Dendritic cell treated with granulocyte-macrophage colony-stimulating factor and Interleukin-4, amounts not matched to agents 40 ng/mL and 50 ng/mL, for 4 days (primary cell): ENCODE results near the gene TBC1D19.
"Not testable (repeated sequence)": the region's sequence is repeated elsewhere in the genome, so short reads cannot be mapped to it uniquely, and the experiment has no call there.

Source experiments
- H3K27ac Mint-ChIP-seq: one replicate; pipeline ENCODE4 v1.8.0; 2022; ENCODE audit warnings: mild to moderate bottlenecking, mixed read lengths
- H3K27me3 Mint-ChIP-seq: one replicate; pipeline ENCODE4 v1.8.0; 2022; ENCODE audit warnings: mild to moderate bottlenecking, mixed read lengths
- H3K36me3 Mint-ChIP-seq: one replicate; pipeline ENCODE4 v1.8.0; 2022; ENCODE audit warnings: low read depth, mixed read lengths
- H3K4me1 Mint-ChIP-seq: one replicate; pipeline ENCODE4 v1.8.0; 2022; ENCODE audit warnings: low read depth, mixed read lengths
- H3K4me3 Mint-ChIP-seq: one replicate; pipeline ENCODE4 v1.8.0; 2022; ENCODE audit warnings: mild to moderate bottlenecking, moderate library complexity, mixed read lengths
- H3K9me3 Mint-ChIP-seq: one replicate; pipeline ENCODE4 v1.8.0; 2022; ENCODE audit warnings: mixed read lengths
- intact Hi-C: fragments of 100-400 bp; cut with micrococcal nuclease; formaldehyde crosslinking; loops from one replicate; pipeline ENCODE4 v1.15.0; 2022

Gene TBC1D19

DNA sequence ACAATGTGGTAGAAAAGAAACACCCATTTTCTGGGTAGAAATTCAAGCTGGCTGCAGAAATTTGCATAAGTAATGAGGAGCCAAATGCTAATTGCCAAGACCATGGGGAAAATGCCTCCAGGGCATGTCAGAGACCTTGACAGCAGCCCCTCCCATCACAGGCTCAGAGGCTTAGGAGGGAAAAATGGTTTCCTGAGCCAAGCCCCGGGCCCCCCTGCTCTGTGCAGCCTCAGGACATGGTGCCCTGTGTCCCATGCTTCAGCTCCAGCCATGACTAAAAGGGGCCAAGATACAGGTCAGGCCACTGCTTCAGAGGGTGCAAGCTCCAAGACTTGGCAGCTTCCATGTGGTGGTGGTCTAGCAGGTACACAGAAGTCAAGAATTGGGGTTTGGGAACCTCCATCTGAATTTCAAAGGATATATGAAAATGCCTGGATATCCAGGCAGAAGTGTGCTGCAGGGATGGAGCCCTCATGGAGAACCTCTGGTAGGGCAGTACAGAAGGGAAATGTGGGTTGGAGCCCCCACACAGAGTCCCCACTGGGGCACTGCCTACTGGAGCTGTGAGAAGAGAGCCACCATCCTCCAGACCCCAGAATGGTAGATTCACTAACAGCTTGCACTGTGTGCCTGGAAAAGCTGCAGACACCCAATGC lies 95.3 kb downstream of the TBC1D19 start:
- H3K27me3 Mint-ChIP-seq, H3K4me1 Mint-ChIP-seq, intact Hi-C loops, H3K4me3 Mint-ChIP-seq, H3K27ac Mint-ChIP-seq: not testable (repeated sequence)
- peaks cover 43% of the 10 kb centered on the region for H3K9me3 Mint-ChIP-seq
- peaks cover 18% of the 10 kb centered on the region for H3K36me3 Mint-ChIP-seq

DNA sequence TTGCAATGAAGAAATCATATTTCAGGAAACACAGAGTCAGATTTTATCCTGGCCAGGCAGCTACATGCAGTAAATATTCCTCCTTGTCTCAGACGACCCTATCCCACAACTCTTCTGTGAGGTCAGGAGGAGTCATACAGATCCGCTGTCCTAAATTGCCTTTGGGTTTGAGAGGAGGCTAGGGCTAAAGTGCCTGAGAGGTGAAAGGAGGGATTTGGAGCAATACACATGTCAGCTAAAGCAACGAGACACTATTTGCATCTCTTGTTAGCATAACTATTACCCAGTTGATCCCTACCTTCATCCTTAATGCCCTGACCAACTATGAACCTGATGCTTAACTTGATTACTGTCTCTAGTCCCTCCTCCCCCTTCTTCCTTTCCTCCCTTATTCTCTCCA lies 98.6 kb downstream of the TBC1D19 start:
- peaks cover 16% of the 10 kb centered on the region for H3K36me3 Mint-ChIP-seq
- H3K9me3 Mint-ChIP-seq, result peaks cover 33% of the 10 kb centered on the region
- no peaks in the 10 kb centered on the region for H3K4me1 Mint-ChIP-seq
- H3K27me3 Mint-ChIP-seq, result no peaks in the 10 kb centered on the region
- intact Hi-C loops, result no loop called here
- H3K4me3 Mint-ChIP-seq, result no peak overlapping the region
- no peak overlapping the region for H3K27ac Mint-ChIP-seq

DNA sequence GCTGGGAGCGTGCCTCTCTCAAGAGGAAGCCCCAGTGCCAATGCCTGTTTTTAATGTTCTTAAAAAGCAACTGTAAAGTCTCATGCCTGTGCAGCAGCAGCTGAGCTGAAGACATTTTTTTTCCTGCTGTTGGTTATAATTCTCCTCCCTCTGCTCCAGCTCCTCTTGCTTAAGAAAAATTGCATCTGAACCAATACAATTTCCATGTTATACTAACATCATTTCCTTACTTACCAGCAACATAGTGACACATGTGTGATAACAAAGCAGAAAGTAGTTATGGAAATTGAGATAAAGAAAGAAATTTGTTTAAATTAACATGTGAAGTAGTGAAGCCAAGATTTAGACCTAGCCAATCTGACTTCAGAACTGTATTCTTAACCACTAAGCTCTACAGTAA lies 101.4 kb downstream of the TBC1D19 start:
- intact Hi-C loops, result no loop called here
- Mint-ChIP-seq H3K27ac (no peak overlapping the region), H3K9me3 (peaks cover 5% of the 10 kb centered on the region), H3K4me3 (no peak overlapping the region), H3K27me3 (no peaks in the 10 kb centered on the region), H3K4me1 (no peaks in the 10 kb centered on the region), H3K36me3 (no peaks in the 10 kb centered on the region)

DNA sequence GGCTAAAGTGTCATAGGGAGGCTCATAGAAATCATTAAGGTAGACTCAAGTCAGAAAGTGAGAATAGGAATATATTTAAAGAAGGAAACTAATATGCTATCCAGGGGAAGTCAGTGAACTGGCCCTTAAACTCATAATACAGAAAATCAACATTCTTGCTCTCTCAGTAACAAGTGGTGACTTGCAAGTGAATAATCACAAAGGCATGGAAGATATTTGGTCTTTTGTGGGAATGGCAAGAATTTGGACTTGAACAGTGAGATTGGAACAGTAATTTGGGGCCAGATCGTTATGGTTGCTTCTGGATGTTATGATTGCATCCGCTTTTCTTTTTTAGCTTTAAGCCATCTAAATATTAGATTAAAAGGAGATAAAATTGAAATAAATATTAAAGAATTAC lies 103.8 kb downstream of the TBC1D19 start:
- intact Hi-C loops, result no loop called here
- Mint-ChIP-seq H3K27me3 (no peaks in the 10 kb centered on the region), H3K9me3 (no peaks in the 10 kb centered on the region), H3K4me3 (no peak overlapping the region), H3K36me3 (no peaks in the 10 kb centered on the region), H3K27ac (no peak overlapping the region), H3K4me1 (no peaks in the 10 kb centered on the region)

DNA sequence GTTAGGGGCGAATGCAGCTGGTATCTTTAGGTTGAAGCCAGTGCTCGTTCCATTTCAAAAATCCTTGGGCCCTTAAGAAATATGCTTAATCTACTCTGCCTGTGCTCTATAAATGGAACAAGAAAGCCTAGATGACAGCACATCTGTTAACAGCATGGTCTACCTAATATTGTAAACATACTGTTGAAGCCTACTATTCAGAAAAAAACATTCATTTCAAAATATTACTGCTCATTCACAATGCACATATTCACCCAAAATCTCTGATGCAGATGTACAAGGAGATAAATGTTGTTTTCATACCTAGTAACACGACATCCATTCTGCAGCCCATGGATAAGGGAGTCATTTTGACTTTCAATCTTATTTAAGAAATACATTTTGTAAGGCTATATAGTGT lies 106.6 kb downstream of the TBC1D19 start:
- H3K9me3 Mint-ChIP-seq, result peaks cover 9% of the 10 kb centered on the region
- H3K36me3 Mint-ChIP-seq, result no peaks in the 10 kb centered on the region
- H3K27ac Mint-ChIP-seq, result no peak overlapping the region
- no peaks in the 10 kb centered on the region for H3K4me1 Mint-ChIP-seq
- H3K27me3 Mint-ChIP-seq, result no peaks in the 10 kb centered on the region
- intact Hi-C loops, result no loop called here
- H3K4me3 Mint-ChIP-seq, result no peak overlapping the region

DNA sequence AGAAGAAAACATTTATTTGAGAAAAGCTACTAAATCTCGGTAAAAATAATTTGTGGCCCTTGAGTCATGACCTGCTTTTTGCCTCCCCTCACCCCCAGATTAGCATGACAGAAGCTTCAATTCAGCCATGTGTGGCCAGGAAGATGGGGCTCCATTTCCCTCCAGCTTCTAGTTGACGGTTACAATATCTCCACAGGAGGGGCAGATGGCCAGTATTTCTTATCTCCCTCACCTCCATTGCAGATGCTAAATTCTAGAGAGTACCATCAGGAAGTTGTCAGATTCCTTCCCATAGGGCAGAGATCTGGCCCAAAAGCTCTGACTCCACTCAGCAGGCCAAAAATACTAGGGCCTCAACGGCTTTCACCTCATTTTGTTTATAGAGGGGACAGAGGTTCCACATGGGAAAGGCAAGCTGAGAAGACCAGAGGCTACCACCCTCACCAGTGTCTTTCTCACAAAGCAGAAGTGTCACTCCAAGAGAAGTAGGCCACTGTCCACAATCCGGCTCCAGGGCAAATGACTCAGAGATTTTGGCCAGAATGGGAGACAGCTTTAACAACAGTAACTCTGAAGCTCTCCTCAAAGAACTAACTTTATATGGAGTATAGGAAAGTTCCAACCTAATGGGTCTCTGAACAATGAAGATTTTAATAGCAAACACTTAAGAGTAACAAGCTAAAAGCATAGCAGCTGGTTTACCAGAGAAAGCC lies 108.3 kb downstream of the TBC1D19 start:
- H3K27ac Mint-ChIP-seq, result no peak overlapping the region
- no peaks in the 10 kb centered on the region for H3K27me3 Mint-ChIP-seq

DNA sequence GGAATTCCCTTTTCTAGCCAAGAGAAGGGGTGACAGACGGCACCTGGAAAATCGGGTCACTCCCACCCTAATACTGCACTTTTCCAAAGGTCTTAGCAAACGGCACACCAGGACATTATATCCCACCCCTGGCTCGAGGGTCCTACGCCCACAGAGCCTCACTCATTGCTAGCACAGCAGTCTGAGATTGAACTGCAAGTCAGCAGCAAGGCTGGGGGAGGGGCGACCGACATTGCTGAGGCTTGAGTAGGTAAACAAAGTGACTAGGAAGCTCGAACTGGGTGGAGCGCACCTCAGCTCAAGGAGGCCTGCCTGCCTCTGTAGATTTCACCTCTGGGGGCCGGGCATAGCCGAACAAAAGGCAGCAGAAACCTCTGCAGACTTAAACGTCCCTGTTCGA lies 110.2 kb downstream of the TBC1D19 start:
- H3K4me3 Mint-ChIP-seq, intact Hi-C loops, H3K4me1 Mint-ChIP-seq, H3K36me3 Mint-ChIP-seq, H3K27ac Mint-ChIP-seq, H3K27me3 Mint-ChIP-seq: not testable (repeated sequence)
- H3K9me3 Mint-ChIP-seq, result peaks cover 21% of the 10 kb centered on the region

More for the DNA sequence above, 108.3 kb downstream of the TBC1D19 start:
- Mint-ChIP-seq H3K4me1 (no peaks in the 10 kb centered on the region), H3K9me3 (peaks cover 12% of the 10 kb centered on the region), H3K4me3 (no peak overlapping the region), H3K36me3 (no peaks in the 10 kb centered on the region)
- intact Hi-C loops, result no loop called here

DNA sequence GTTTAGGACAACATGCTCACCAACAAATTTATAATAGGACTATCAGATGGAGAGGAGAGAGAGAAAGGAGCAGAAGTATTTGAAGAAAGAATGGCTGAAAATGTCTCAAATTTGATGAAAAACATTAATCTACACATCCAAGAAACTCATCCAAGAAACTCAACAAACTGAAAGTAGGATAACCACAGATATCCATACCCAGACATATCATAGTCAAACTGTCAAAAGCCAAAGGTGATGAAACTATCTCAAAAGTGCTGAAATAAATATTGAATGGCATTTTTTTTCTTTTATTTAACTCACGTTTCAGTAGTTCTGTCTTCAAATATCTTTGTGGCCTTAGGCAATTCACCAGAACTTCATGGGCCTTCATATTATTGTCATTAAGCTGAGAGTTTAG lies 116.2 kb downstream of the TBC1D19 start:
- no peaks in the 10 kb centered on the region for H3K36me3 Mint-ChIP-seq
- no peaks in the 10 kb centered on the region for H3K27me3 Mint-ChIP-seq
- H3K9me3 Mint-ChIP-seq, result peaks cover 16% of the 10 kb centered on the region
- no peak overlapping the region for H3K27ac Mint-ChIP-seq
- intact Hi-C loops, result no loop called here
- no peak overlapping the region for H3K4me3 Mint-ChIP-seq
- no peaks in the 10 kb centered on the region for H3K4me1 Mint-ChIP-seq

DNA sequence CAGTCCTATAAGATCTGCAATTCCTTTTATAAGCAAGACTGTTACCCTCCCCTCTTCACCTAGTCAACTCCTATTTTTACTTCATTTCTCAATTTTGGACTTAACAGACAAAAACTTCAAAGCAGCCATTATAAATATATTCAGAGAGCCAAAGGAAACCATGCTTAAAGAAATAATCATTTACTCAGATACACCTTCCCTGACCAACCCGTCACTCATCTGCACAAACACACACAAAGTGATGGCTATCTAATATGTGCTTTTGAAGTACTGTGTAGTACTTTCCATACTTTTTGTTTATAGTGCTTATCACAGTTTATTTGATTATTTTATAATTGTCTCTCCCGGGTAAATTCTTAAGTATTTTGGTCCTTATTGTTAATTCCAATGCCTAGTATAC lies 117.2 kb downstream of the TBC1D19 start:
- Mint-ChIP-seq H3K4me1 (no peaks in the 10 kb centered on the region), H3K27ac (no peak overlapping the region), H3K36me3 (no peaks in the 10 kb centered on the region), H3K9me3 (peaks cover 10% of the 10 kb centered on the region), H3K4me3 (no peak overlapping the region), H3K27me3 (no peaks in the 10 kb centered on the region)
- intact Hi-C loops, result no loop called here

DNA sequence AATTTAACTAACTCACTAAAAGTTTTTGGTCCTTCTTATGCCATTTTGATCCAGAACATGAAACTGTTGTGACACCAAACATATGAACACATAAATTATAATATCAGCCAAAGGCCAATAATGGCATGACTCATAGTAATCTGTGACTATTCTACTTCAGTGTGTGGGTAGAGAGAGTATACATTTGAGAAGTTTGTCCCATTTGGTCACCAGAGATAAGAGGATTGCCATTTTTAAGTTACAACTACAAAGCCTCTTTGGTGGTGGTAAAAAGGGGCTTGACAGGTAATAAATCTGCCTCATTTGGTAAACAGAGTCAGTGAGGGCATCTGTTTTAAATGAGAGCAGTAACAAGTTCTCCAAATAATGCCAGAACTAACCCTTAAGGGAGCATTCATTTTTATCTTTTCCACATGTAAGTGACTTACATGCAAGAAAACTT lies 117.9 kb downstream of the TBC1D19 start:
- intact Hi-C loops, result no loop called here
- Mint-ChIP-seq H3K9me3 (peaks cover 10% of the 10 kb centered on the region), H3K4me1 (no peaks in the 10 kb centered on the region), H3K27me3 (no peaks in the 10 kb centered on the region), H3K27ac (no peak overlapping the region), H3K36me3 (no peaks in the 10 kb centered on the region), H3K4me3 (no peak overlapping the region)

DNA sequence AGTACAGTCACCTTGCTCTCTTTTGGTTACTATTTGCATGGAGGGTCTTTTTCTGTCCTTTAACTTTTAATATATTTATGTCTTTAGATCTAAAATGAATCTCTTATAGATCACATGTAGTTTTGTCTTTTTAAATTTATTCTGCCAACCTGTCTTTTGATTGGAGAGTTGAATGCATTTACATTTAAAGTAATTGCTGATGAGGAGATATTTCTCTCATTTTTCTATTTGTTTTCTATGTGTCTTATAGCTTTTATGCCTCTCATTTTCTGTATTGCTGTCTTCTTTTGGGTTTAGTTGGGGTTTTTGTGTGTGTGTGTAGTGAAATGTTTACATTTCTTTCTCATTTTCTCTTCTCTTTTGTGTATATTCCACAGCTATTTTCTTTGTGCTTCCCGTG lies 123.5 kb downstream of the TBC1D19 start:
- intact Hi-C loops, result no loop called here
- no peaks in the 10 kb centered on the region for H3K27me3 Mint-ChIP-seq
- no peak overlapping the region for H3K27ac Mint-ChIP-seq
- peaks cover 6% of the 10 kb centered on the region for H3K4me1 Mint-ChIP-seq
- H3K36me3 Mint-ChIP-seq, result no peaks in the 10 kb centered on the region
- no peak overlapping the region for H3K4me3 Mint-ChIP-seq
- H3K9me3 Mint-ChIP-seq, result peaks cover 10% of the 10 kb centered on the region

DNA sequence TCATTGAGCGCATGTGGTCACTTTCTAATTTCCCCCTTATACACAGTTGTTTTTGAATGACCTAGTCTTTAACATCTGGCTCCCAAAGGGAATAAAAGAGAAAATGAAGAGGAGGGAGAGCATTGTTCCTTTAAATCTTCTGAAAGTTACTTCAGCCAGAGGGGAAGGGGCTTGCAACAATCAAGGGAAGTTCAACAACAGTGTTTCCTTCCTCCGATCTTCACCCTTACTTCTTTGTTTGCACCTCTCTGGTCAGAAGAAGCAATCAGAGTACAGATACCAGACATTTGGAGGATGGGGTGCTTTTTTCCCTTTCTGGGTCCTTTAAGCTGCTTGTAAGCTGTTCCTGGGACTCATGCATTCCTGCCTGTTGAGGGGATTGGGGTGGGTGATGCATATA lies 125.4 kb downstream of the TBC1D19 start:
- peaks cover 10% of the 10 kb centered on the region for H3K9me3 Mint-ChIP-seq
- intact Hi-C loops, result no loop called here
- no peaks in the 10 kb centered on the region for H3K27me3 Mint-ChIP-seq
- H3K36me3 Mint-ChIP-seq, result no peaks in the 10 kb centered on the region
- no peak overlapping the region for H3K27ac Mint-ChIP-seq
- H3K4me1 Mint-ChIP-seq, result peaks cover 6% of the 10 kb centered on the region
- H3K4me3 Mint-ChIP-seq, result no peak overlapping the region

DNA sequence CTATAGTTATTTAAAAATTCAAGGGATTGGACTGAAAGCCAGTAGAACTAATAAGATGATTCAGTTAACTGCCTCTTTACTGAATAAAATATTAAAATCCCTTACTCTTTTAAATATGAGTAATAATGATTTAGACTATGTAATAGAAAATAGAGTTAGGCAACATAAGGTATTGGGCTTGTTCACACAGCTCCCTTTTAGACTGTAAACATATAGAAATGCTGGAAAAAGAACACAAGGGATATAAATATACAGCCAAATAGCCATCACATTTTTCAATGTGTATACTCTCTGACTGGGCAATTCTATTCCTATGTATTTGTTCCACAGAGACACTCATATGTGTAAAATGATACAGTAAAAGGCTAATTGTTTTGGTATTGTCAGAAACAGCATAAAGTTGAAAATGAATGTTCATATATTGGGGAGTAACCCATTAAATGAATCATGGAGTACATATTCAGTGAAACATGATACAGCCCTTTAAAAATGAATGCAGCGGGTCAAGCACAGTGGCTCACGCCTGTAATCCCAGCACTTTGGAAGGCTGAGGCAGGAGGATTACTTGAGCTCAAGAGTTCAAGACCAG lies 129.8 kb downstream of the TBC1D19 start:
- Mint-ChIP-seq H3K27me3 (no peaks in the 10 kb centered on the region), H3K36me3 (no peaks in the 10 kb centered on the region), H3K4me1 (peaks cover 24% of the 10 kb centered on the region), H3K27ac (no peak overlapping the region), H3K9me3 (peaks cover 3% of the 10 kb centered on the region), H3K4me3 (no peak overlapping the region)
- intact Hi-C loops, result no loop called here

DNA sequence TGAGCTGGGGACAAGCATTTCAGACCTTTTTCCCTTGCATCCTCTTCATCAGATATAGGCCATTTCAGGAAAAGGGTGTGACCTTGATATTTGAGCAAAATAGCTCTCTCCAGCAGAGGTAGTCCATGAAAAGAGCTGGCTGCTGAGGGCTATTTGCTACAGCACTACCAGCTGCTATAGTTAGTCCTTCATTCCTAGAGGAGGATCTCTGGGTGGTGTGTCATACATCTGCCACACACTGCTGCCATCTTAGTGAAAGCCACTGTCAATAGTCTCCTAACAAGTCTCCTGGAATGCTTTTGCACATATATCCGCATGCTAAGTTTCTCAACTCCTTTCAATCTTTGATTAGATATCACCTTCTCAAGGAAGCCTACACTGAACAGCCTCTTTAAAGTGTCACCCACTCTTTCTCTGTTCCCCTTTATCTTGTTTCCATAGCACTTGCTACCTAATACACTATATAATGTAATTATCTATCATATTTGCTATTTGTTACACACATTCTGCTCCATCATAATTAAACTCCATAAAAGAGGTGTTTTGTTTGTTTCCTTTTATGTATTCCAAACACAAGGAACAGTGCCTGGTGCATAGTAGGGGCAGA lies 131.9 kb downstream of the TBC1D19 start:
- Mint-ChIP-seq H3K27ac (no peak overlapping the region), H3K27me3 (no peaks in the 10 kb centered on the region), H3K36me3 (no peaks in the 10 kb centered on the region), H3K4me3 (no peak overlapping the region), H3K9me3 (no peaks in the 10 kb centered on the region), H3K4me1 (peaks cover 17% of the 10 kb centered on the region)
- intact Hi-C loops, result no loop called here
